Trophoblast cell (in vitro differentiated cells and primary cell): Measurements from ENCODE around the gene NFKBIE.
A peak's percentile ranks its signal among the peaks of the same experiment; 100 is the strongest.

Source experiments
- DNase-seq, 2 donors: peaks; one replicate each; pipeline ENCODE4 v3.0.0-alpha.2; 2016
- H2AFZ ChIP-seq: 2 replicates; pipeline ENCODE4 v1.6.1; 2013; ENCODE audit warnings: low read length, moderate library complexity, mild to moderate bottlenecking; ENCODE audit not compliant: insufficient read depth, poor library complexity
- H2AK5ac ChIP-seq: 2 replicates; pipeline ENCODE4 v1.6.1; 2013; ENCODE audit warnings: mild to moderate bottlenecking, low read length
- H2BK120ac ChIP-seq: 2 replicates; pipeline ENCODE4 v1.6.1; 2013; ENCODE audit warnings: low read length, mild to moderate bottlenecking, moderate library complexity; ENCODE audit not compliant: insufficient read depth, poor library complexity
- H2BK12ac ChIP-seq: 2 replicates; pipeline ENCODE4 v1.6.1; 2013; ENCODE audit warnings: mild to moderate bottlenecking, low read length, moderate library complexity
- H2BK5ac ChIP-seq: 2 replicates; pipeline ENCODE4 v1.6.1; 2013; ENCODE audit warnings: low read length, low read depth, moderate library complexity, mild to moderate bottlenecking; ENCODE audit not compliant: poor library complexity
- H3K14ac ChIP-seq: 2 replicates; pipeline ENCODE4 v1.6.1; 2013; ENCODE audit warnings: mild to moderate bottlenecking, low read length
- H3K18ac ChIP-seq: 2 replicates; pipeline ENCODE4 v1.6.1; 2013; ENCODE audit warnings: mild to moderate bottlenecking, low read length
- H3K23ac ChIP-seq: 2 replicates; pipeline ENCODE4 v1.6.1; 2013; ENCODE audit warnings: low read length
- H3K27ac ChIP-seq: 2 replicates; pipeline ENCODE4 v1.5.1; 2013; ENCODE audit warnings: low read depth, mild to moderate bottlenecking, inconsistent platforms, low read length, moderate library complexity
- H3K27me3 ChIP-seq: 2 replicates; pipeline ENCODE4 v1.6.1; 2013; ENCODE audit warnings: inconsistent platforms, mild to moderate bottlenecking, low read length, moderate library complexity; ENCODE audit not compliant: insufficient read depth
- H3K36me3 ChIP-seq, 2 experiments: 1 replicate in 1 of 2; 2 replicates in 1 of 2; pipeline ENCODE4 v1.6.1; 2013; ENCODE audit warnings: low read length in 2 of 2, mild to moderate bottlenecking in 2 of 2, moderate library complexity in 1 of 2; ENCODE audit not compliant: insufficient read depth in 2 of 2, control insufficient read depth in 1 of 2
- H3K4ac ChIP-seq: 2 replicates; pipeline ENCODE4 v1.6.1; 2013; ENCODE audit warnings: low read depth, mild to moderate bottlenecking, low read length, moderate library complexity
- H3K4me1 ChIP-seq, 2 experiments: 1 replicate in 1 of 2; 2 replicates in 1 of 2; pipeline ENCODE4 v1.6.1; 2013; ENCODE audit warnings: low read length in 2 of 2, mild to moderate bottlenecking in 2 of 2, moderate library complexity in 1 of 2; ENCODE audit not compliant: insufficient read depth in 2 of 2, control insufficient read depth in 1 of 2
- H3K4me2 ChIP-seq: 2 replicates; pipeline ENCODE4 v1.6.1; 2013; ENCODE audit warnings: inconsistent platforms, mild to moderate bottlenecking, low read length, moderate library complexity
- H3K4me3 ChIP-seq: 2 replicates; pipeline ENCODE4 v1.5.1; 2013; ENCODE audit warnings: mild to moderate bottlenecking, low read depth, low read length, inconsistent platforms
- H3K79me1 ChIP-seq: one replicate; pipeline ENCODE4 v1.6.1; 2013; ENCODE audit warnings: low read length
- H3K79me2 ChIP-seq: 2 replicates; pipeline ENCODE4 v1.6.1; 2013; ENCODE audit warnings: low read length, mild to moderate bottlenecking; ENCODE audit not compliant: control insufficient read depth, insufficient read depth, poor library complexity
- H3K9ac ChIP-seq: 2 replicates; pipeline ENCODE4 v1.6.1; 2013; ENCODE audit warnings: mild to moderate bottlenecking, low read length
- H3K9me3 ChIP-seq: 2 replicates; pipeline ENCODE4 v1.6.1; 2013; ENCODE audit warnings: low read depth, mild to moderate bottlenecking, control low read depth, inconsistent platforms, low read length; ENCODE audit not compliant: insufficient read depth
- H4K12ac ChIP-seq: 2 replicates; pipeline ENCODE4 v1.6.1; 2013; ENCODE audit warnings: low read depth, mild to moderate bottlenecking, low read length, moderate library complexity
- H4K8ac ChIP-seq: 2 replicates; pipeline ENCODE4 v1.6.1; 2013; ENCODE audit warnings: low read depth, mild to moderate bottlenecking, low read length, moderate library complexity
- H4K91ac ChIP-seq: one replicate; pipeline ENCODE4 v1.6.1; 2013; ENCODE audit warnings: low read depth, mild to moderate bottlenecking, low read length, moderate library complexity
- WGBS: extraction: QIAGEN DNeasy Blood & Tissue Kit; methylation state at CpG from one replicate; pipeline ENCODE4 v1.1.7; 2013; ENCODE audit warnings: missing lambda C conversion rate; ENCODE audit not compliant: insufficient read length, insufficient coverage; ENCODE audit errors: extremely low coverage; 5-methylcytosine and 5-hydroxymethylcytosine counted together

Gene NFKBIE

GRCh38 chr6:44254191-44255104 is 10.9 kb downstream of the NFKBIE start:
- no peak overlapping the region for H2AK5ac ChIP-seq
- no peak overlapping the region for H4K91ac ChIP-seq
- peaks cover 45 to 67% of the 10 kb centered on the region in 2 experiments for H3K36me3 ChIP-seq
- peak in 1 of 2 donors; percentile 33 for DNase-seq
- H2BK120ac ChIP-seq: no peak overlapping the region
- WGBS: no CpG with 5 or more reads among the region's 12 CpGs
- H3K4me3 ChIP-seq: peak overlapping the region; percentile 2
- peaks cover 8% of the 10 kb centered on the region for H3K79me2 ChIP-seq
- H2BK5ac ChIP-seq: no peak overlapping the region
- no peak overlapping the region for H2AFZ ChIP-seq
- H3K4me1 ChIP-seq: peaks cover 9% of the 10 kb centered on the region in 2 experiments
- H3K23ac ChIP-seq: no peak overlapping the region
- H3K4ac ChIP-seq: no peak overlapping the region
- H3K9ac ChIP-seq: no peak overlapping the region
- no peak overlapping the region for H3K18ac ChIP-seq
- no peak overlapping the region for H3K27ac ChIP-seq
- H3K4me2 ChIP-seq: no peak overlapping the region
- no peaks in the 10 kb centered on the region for H3K9me3 ChIP-seq
- no peak overlapping the region for H3K14ac ChIP-seq
- H4K8ac ChIP-seq: no peak overlapping the region
- no peaks in the 10 kb centered on the region for H3K27me3 ChIP-seq
- H3K79me1 ChIP-seq: peaks cover 9% of the 10 kb centered on the region
- no peak overlapping the region for H4K12ac ChIP-seq
- H2BK12ac ChIP-seq: no peak overlapping the region

DNA sequence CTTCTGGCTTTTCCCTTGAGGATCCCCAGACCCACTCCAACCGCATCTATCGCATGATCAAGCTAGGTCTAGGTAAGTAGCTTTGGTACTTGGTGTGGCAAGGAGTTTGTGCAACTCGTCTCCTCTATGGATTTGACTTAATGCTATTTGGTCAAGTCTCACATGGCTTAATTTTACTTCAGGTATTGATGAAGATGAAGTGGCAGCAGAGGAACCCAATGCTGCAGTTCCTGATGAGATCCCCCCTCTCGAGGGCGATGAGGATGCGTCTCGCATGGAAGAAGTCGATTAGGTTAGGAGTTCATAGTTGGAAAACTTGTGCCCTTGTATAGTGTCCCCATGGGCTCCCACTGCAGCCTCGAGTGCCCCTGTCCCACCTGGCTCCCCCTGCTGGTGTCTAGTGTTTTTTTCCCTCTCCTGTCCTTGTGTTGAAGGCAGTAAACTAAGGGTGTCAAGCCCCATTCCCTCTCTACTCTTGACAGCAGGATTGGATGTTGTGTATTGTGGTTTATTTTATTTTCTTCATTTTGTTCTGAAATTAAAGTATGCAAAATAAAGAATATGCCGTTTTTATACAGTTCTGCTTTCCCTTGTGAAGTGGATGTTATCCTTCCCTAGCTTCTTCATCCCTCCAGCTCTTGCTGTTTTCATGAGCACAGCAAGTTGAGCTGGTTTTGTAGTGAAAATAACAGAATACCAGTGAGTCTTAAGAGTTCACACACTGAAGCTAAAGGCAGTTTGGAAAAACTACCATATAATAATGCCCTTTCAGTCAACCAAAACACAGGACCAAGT is 11.8 kb downstream of the NFKBIE start:
- Histone ChIP-seq H3K4me2 (no peak overlapping the region), H3K4me3 (no peak overlapping the region), H3K36me3 (peaks cover 43 to 71% of the 10 kb centered on the region in 2 experiments), H3K79me2 (peaks cover 13% of the 10 kb centered on the region), H3K27ac (no peak overlapping the region), H3K79me1 (peaks cover 9% of the 10 kb centered on the region), H2BK5ac (no peak overlapping the region), H4K8ac (no peak overlapping the region), H3K4ac (no peak overlapping the region), H3K9me3 (no peaks in the 10 kb centered on the region), H3K18ac (no peak overlapping the region), H2BK120ac (no peak overlapping the region), H2BK12ac (no peak overlapping the region), H3K23ac (no peak overlapping the region), H3K4me1 (peaks cover 9 to 14% of the 10 kb centered on the region in 2 experiments), H4K12ac (no peak overlapping the region), H3K14ac (no peak overlapping the region), H2AFZ (no peak overlapping the region), H3K9ac (no peak overlapping the region), H4K91ac (no peak overlapping the region), H2AK5ac (no peak overlapping the region), H3K27me3 (no peaks in the 10 kb centered on the region)
- no CpG with 5 or more reads among the region's 10 CpGs for WGBS
- DNase-seq: peak; percentile 33 to 63

DNA sequence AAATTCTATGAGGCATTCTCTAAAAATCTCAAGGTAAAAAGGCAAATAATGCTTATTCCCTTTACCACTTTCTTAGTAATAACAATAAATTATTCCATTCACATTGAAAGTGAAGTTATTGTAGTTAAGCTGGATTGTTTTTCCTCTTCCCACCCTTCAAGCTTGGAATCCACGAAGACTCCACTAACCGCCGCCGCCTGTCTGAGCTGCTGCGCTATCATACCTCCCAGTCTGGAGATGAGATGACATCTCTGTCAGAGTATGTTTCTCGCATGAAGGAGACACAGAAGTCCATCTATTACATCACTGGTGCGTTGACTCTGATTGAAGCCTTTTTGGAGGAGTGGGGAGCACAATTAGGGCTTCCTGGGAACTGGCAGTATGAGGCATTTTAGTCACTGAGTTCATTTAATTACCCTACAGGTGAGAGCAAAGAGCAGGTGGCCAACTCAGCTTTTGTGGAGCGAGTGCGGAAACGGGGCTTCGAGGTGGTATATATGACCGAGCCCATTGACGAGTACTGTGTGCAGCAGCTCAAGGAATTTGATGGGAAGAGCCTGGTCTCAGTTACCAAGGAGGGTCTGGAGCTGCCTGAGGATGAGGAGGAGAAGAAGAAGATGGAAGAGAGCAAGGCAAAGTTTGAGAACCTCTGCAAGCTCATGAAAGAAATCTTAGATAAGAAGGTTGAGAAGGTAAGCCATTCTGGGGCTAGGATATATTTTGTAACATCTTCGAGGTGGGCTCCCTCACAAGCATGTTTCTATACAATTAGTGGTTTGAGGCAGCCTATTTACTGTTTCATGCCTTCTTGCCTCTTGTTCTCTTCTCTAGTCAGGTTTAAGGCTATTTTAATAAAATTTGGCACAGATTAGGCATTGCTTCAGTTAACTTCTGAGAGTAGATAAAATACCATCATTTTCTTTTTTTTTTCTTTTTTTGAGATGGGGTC is 13.5 kb downstream of the NFKBIE start:
- Histone ChIP-seq H3K9ac (no peak overlapping the region), H2AK5ac (no peak overlapping the region), H3K27me3 (no peaks in the 10 kb centered on the region), H2BK12ac (no peak overlapping the region), H4K91ac (no peak overlapping the region), H4K8ac (no peak overlapping the region), H3K79me2 (peaks cover 19% of the 10 kb centered on the region), H3K9me3 (no peaks in the 10 kb centered on the region), H3K79me1 (peaks cover 11% of the 10 kb centered on the region), H3K14ac (no peak overlapping the region), H2AFZ (no peak overlapping the region), H3K36me3 (peaks cover 43 to 69% of the 10 kb centered on the region in 2 experiments), H2BK5ac (no peak overlapping the region), H3K4me3 (no peak overlapping the region), H3K4me1 (peaks cover 9 to 11% of the 10 kb centered on the region in 2 experiments), H3K23ac (no peak overlapping the region), H3K27ac (no peak overlapping the region), H2BK120ac (no peak overlapping the region), H3K18ac (no peak overlapping the region), H3K4ac (no peak overlapping the region), H3K4me2 (no peak overlapping the region), H4K12ac (no peak overlapping the region)
- WGBS: no CpG with 5 or more reads among the region's 14 CpGs
- peak in 1 of 2 donors; percentile 9 for DNase-seq

GRCh38 chr6:44250718-44251123 is 14.6 kb downstream of the NFKBIE start:
- no peak overlapping the region for H4K12ac ChIP-seq
- no peak overlapping the region for H3K14ac ChIP-seq
- H2AFZ ChIP-seq: no peak overlapping the region
- no peak overlapping the region for H2BK5ac ChIP-seq
- H2BK12ac ChIP-seq: no peak overlapping the region
- no peak overlapping the region for H3K9ac ChIP-seq
- H3K4me2 ChIP-seq: no peak overlapping the region
- peaks cover 14% of the 10 kb centered on the region for H3K79me1 ChIP-seq
- H3K36me3 ChIP-seq: peaks cover 43 to 66% of the 10 kb centered on the region in 2 experiments
- no peaks in the 10 kb centered on the region for H3K27me3 ChIP-seq
- no peak overlapping the region for H3K18ac ChIP-seq
- no CpG with 5 or more reads among the region's 3 CpGs for WGBS
- peaks cover 20% of the 10 kb centered on the region for H3K79me2 ChIP-seq
- H3K4me1 ChIP-seq: peaks cover under 1 to 8% of the 10 kb centered on the region in 2 experiments
- H3K9me3 ChIP-seq: no peaks in the 10 kb centered on the region
- no peak overlapping the region for H3K4me3 ChIP-seq
- H2BK120ac ChIP-seq: no peak overlapping the region
- DNase-seq: no peak
- no peak overlapping the region for H3K23ac ChIP-seq
- H3K27ac ChIP-seq: no peak overlapping the region
- H4K8ac ChIP-seq: no peak overlapping the region
- no peak overlapping the region for H2AK5ac ChIP-seq
- no peak overlapping the region for H4K91ac ChIP-seq
- no peak overlapping the region for H3K4ac ChIP-seq
